ENCODE results near the gene ENG.
"Not testable (repeated sequence)": the region's sequence is repeated elsewhere in the genome, so short reads cannot be mapped to it uniquely, and the experiment has no call there.

Gene ENG

DNA sequence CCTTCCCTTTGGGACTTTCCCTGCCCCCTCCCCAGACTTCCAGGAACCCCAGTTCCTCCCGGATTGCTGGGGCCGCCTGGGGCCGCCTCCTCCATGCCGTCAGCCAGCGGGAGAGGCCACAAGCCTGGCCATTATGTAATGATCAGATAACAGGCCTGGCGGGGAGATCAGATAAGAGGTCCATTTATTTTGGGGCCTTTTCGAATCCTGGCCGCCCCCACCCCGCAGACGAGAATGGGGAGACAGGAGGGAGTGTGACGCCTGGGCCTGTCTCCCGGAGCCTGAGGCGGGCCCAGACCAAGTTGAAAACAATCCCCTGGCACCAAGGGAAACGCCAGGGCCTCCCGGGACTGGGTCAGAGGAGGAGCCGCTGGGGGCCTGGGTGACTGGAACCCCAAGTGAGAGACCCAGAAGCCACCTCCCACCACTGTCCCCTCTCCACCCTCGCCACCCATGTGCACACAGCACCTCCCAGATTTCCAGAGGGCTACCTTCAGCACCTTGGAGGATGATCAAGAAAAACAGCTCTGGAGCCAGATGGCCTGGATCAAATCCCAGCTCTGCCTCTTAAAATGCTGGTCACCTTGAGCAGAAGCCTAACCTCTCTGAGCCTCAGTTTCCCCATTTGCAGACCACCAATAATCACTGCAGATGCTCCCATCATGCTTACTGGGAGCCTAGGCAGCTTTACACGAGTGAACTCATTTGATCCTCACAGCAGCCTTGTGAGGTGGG is 7.8 kb downstream of the ENG start:
- DNase-seq (ENCODE audit: low read depth in 2 of 3, low spot score in 2 of 3) = no peak

DNA sequence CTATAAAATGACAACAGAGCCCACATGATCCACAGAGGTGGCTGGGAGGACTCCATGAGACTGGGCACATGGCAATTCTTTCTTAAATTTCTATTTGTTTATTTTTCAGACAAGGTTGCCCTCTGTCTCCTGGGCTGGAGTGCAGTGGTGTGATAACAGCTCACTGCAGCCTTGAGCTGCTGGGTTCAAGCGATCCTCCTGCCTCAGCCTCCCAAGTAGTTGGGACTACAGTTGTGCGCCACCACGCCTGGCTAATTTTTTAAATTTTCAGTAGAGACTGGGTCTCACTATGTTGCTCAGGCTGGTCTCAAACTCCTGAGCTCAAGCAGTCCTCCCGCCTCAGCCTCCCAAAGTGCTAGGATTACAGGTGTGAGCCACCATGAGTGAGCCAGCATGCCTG is 8.8 kb downstream of the ENG start:
- not testable (repeated sequence) for DNase-seq (ENCODE audit: low read depth in 2 of 3, low spot score in 2 of 3)

DNA sequence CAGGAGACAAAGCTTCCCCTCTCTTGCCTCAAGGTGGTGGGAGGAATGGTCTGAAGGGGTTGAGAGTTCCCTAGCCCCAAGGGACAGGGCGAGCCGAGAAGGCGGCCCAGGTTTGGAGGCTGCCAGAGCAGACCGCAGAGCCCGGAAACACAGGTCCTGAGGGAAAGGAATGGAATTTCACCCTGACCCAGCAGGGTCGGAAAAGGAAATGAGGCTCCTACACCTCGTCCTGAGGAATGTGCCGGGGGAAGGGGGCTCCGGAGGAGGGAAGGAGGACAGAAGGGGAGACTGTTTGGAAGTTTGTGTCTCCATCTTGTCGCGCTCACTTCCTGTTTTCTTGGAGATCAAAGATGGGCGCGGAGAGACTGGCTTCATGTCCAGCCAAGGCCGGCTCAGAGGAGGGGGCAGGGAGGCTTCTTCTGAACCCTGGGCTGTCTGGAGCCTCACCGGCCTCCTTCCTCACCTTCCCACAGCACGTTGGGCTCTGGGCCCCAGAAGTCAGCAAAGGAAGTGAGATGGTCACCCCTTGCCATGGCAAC is 9.6 kb downstream of the ENG start:
- no peak for DNase-seq (ENCODE audit: low read depth in 2 of 3, low spot score in 2 of 3)

DNA sequence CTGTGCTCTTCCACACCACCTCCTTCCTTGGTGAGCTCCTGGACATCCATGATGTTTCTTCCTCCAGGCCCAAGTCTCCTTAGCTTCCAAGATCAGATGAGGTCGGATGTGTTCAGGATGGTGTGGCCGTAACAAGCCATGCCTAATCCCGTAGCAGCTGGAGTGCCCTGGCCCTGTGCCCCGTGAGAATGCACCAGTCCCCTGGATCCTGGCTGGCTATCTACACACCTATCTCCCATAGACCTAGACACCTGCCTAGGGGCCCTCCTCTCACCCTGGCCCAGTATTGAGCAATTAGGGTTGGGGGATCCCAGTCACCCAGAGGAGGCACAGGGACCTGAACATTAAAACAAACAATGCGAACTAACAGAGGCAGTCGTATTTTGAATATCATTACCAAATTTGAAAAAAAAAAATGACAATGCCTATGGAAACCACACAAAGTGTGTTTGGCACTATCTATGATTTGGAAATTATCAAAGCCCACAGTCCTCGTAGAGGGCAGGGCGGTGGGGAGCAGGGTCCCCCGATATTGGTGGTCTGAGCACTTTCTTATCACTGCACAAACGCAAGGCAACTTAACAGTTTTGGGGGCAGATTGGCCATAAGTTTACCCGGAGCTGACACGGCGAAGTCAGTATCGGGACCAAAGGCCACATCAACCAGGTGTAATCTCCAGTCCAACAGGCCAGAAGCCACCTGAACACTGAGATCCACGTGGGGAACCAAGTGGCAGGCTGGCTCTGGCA is 13.2 kb downstream of the ENG start:
- no peak for DNase-seq (ENCODE audit: low read depth in 2 of 3, low spot score in 2 of 3)

DNA sequence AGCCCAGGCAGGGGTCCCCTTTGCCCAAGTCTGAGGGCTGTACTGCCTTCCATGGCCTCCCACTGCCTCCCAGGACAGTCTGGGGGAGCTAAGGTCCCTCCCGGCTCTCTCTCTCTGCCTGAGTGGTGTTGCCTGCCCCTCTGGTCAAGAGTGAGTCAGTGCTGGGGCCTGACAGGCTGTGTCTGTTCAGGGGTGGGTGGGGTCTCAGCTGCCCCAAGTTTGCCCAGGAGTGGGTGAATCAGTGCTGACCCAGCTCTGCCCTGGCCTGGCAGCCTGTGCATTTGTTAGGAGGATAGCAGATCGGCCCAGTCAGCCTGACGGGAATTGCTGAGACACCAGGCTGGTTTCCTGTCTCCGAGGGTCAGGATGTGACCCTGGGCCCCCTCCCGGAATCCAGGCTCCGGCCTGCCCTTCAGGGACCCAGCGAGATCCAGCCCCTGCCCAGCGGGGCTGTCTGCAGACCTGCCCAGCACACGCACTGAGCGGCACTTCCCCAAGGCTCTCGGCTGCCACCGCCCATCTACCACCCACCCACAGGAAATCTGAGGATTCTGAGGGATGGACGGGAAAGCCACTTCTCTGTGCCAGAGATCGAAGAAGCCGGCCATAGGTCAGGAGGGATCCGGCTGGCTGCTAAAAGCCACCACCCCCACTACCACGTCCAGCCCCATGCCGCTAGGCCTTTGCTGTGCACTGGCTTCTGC is 15.9 kb downstream of the ENG start:
- DNase-seq (ENCODE audit: low read depth in 2 of 3, low spot score in 2 of 3) = no peak

DNA sequence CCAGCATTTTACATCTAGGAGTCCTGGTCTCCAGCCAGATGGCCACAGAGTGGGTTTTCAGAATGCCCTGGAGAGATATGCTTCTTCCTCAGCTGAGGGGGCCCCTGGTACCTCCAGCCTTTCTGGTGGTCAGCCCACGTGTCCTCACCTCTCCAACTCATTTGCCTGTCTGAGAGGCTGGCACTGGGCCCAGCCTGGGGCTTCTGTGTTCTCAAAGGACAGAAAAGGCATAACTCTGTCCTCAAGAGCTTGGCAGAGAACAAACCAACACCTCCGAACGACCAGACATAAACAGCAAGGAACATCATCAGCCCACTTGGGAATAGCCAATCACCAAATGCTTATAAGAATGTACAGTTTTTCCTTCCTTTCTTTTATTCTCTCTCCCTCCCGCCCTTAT is 17.1 kb downstream of the ENG start:
- DNase-seq (ENCODE audit: low read depth in 2 of 3, low spot score in 2 of 3) = no peak

DNA sequence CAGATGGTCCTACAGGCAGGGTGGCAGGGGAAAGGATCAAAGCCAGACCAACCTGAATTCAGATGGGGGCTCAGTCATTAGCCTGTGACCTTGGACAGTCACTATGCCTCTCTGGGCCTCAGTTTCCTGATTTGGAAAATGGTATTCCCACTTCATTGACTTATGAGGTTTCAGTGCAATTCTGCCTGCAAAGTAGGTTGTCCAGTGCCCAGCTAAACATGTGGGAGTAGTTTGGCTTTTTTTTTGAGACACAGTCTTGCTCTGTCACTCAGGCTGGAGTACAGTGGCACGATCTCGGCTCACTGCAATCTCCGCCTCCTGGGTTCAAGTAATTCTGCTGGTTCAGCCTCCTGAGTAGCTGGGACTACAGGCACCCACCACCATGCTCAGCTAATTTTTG is 17.9 kb downstream of the ENG start:
- not testable (repeated sequence) for DNase-seq (ENCODE audit: low read depth in 2 of 3, low spot score in 2 of 3)

DNA sequence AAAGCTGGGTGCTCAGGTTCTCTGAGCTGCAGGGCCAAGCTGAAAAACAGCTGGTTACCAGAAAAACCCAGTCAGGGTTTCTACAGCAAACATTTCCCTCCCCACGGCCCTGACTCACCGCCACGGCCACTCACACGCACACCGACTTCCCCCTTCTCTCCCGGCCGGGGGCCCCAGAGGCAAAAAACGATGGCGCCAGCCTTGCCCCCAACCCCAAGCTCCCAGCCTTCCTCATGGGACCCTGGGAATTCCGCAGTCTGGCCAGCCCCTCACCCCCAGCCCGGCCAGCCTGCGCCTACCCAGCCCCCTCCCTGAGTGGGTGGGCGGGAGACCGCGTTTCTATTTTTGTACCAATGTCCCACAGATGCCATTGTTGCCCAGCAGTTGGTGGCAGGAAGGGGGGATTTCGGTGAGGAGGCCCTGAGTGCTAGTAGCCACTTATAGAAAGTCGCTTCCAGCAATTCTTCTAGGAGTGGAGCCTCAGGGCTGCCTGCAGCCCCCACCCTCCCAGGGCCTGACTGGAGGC is 18.4 kb downstream of the ENG start:
- no peak for DNase-seq (ENCODE audit: low read depth in 2 of 3, low spot score in 2 of 3)

DNA sequence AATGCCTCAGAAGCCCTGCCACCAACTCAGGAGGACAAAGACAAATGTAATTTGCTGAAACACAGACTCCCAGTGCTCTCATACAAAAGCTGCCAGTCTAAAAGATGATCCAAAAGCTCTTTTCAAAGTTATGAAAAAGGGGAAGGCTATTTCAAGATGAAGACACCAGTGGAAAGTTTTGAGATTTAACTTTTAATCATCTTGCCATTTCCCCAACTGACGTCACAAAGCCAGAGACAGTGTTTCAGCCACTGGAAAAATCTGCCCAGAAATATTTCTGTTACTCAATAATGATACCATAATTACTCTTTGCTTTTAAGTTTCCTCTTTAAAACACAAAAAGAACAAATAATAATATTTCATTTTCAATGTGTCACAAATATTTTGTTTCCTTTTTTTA is 20.9 kb downstream of the ENG start:
- DNase-seq (ENCODE audit: low read depth in 2 of 3, low spot score in 2 of 3) = no peak

DNA sequence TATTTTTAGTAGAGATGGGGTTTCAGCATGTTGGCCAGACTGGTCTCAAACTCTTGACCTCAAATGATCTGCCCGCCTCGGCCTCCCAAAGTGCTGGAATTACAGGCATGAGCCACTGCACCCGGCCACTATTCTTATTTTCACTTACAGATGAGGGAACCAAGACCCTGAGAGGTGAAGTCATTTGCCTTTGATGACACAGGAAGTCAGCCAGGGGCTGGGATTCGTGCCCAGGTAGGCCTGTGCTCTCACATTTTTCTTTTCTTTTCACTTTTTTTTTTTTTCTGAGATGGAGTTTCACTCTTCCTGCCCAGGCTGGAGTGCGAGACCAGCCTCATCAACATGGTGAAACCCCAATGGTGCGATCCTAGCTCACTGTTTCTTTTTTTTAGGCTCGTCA is 22.2 kb downstream of the ENG start:
- no peak for DNase-seq (ENCODE audit: low read depth in 2 of 3, low spot score in 2 of 3)

DNA sequence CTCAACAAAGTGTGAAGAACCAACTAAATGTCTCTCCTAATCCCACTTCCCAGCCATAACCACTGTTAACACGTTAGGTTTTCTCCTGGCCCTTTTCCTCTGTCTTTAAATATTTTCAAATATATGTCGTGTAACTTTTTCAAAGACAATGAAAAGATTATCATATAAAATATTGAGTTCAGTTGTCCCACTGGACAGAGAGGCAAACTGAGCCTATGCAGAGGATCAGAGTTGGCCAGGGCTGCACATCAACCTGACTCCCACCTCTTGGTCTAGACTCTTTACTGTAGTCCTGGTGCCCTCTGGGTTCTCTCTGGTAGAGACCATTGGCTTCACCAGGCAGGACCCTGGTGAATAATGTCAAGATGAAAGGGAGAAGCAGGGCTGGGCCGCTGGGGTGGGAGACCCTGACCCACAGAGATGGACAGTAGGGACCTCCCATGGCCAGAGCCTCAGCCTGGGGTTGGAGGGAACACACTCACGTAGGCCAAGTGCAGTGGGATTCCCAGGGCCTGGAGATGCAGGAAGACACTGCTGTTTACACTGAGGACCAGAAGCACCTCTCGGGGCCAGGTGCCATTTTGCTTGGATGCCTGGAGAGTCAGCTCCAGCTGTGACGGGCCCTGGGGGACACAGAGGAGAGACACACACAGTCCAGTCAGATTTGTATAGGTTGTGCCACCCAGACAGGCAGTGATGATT is 25.1 kb downstream of the ENG start:
- DNase-seq (ENCODE audit: low read depth in 2 of 3, low spot score in 2 of 3) = no peak

DNA sequence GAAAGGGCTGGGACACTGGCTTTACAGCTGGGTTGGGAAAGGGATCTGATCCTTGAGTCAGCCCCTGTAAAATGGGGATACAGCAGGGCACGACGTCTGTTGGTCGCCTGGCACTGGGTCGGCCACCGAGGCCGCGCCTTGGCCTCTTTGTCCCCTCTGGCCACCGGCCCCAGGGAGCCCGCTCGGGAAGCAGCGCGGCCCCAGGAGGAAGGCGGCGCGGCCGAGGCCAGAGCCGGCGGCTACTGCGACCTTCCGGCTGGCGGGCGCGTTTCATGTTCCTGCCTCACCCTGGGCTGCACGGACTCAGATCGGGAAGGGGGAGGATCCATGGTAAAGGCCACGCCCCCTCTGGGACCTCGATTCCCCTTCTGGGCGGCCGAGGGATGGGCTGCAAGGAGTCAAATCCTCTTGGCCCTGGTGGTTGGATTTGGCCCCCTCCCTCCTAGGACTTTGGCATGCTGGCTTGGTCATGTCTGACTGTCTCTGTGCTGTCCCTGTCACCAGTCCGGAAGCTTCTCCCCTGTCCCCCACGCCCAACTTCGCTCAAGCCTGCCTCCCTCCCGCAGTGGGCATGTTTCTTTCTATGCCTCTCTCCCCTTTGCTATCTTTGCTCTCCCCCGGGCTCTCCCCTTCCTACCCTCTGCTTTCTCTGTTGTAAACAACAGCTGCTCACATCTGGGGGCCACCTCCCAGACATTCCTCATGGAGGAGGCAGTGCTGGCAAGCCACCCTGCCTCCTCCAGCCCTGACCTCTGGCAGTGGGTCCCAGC is 26.0 kb downstream of the ENG start:
- no peak for DNase-seq (ENCODE audit: low read depth in 2 of 3, low spot score in 2 of 3)

DNA sequence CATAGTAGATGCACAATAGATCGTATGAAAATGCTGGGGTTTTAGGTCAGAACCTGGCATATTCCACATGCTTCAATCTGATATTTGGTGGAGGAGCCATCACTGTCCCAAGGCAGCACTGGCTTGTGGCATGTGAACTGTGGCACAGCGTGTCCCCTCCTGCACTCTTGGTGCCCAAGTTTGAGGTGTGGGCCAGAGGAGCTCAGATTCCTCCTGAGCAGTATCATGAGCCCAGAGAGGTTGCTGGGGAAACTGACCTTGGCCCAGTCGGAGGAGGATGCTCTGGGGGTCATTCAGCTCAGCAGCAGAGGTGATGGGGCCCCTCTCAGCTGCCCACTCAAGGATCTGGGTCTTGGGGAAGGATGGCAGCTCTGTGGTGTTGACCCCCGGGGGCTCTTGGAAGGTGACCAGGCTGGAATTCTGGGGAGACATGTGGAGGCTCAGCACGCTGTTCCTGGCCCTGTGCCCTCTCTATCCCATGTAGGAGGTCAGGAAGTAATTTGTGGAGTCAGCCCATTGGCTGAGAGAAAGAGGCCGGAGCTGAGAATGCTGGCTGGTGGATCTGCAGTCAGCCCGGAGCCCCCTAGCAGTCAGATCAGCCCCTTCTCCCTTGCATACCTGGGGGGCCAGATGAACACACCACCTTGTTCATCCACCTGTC is 28.1 kb downstream of the ENG start:
- no peak for DNase-seq (ENCODE audit: low read depth in 2 of 3, low spot score in 2 of 3)

DNA sequence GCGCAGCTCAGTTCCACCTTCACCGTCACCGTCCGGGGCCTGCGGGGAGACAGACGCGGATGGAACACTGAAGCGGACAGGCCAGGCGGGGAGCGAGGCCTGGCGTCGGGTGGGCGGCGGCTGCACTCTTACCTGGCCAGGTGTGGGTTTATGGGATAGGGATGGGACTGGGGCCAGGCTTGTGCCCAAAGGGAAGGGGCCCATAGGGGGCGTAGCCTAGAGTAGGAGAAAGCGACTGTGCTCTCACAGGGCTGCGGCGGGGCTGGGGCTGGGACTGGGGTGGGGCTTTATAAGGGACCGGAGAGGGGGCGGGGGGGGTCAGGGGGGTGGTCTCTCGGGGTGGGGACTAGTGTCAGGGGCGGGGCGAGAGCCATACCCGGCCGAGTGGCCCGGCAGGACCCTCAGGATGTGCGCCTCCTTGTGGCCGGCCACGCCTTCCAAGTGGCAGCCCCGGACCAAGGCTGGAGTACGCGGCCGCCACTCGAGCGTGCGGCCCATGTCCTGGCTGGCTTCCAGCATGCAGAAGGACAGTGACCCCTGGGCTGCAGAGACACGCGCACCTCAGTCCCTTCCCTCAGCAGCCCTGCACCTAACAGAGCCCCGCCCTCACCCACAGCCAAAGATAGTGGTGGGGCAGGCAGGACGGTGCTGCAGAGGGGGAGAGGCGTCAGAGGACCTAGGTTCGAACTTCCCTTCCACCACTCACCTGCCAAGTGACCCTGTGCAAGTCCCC is 29.0 kb downstream of the ENG start:
- no peak for DNase-seq (ENCODE audit: low read depth in 2 of 3, low spot score in 2 of 3)

DNA sequence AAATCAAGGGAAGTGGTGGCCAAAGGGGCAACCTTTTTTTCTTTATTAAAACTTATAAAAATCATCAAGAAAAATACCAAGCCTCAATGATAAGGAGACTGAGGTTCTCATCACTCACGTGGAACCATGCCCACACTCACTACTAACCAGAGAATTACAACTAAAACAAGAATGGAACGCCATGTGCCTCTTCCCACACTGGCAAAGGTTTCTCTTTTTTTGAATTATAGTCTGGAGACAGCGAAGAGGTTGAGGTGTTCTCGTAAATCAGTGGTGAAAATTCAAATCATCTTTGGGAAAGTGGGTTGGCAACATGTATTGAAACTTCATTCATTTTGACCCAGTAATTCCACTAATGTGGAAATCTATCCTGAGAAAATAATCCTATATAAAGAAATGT is 32.4 kb downstream of the ENG start:
- no peak for DNase-seq (ENCODE audit: low read depth in 2 of 3, low spot score in 2 of 3)

DNA sequence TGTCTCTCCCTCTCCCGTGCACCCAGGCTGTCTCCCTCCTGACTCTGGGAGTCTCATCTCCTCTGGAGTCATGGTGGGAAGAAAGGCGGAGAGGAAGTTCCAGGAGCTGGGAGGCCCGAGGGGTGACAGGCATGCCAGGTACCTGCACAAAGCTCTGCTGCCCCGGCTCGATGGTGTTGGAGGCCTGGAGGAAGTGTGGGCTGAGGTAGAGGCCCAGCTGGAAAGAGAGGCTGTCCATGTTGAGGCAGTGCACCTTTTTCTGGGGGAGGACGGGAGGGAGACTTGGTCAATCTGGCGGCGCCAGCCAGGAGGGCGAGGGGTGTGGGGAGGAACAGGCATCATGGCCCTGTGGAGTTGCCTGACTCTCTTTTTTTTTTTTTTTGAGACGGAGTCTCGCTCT is 35.9 kb downstream of the ENG start:
- no peak for DNase-seq (ENCODE audit: low read depth in 2 of 3, low spot score in 2 of 3)

DNA sequence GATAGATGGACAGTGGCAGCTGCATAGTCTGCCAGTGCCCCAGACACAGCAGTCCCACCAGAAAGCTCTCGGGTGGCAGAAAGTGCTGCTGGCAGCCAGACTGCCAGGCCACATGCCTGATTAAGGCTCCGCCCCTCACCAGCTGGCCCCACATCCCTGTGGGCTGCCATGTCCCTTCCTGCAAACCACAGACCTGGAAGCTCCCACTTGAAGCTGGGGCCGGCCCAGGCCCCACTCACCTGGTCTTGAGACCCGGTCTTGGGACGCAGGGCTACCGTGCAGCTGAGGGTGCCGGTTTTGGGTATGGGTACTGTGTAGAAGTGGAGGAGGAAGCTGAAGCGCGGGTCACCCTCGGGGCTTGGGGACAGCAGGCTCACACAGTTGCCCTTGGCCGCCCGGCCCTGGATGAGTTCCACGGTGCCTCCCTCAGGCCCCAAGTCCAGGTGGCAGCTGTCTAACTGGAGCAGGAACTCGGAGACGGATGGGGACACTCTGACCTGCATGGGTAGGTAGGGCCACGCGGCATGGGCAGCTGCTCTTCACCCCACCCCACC is 36.5 kb downstream of the ENG start:
- DNase-seq (ENCODE audit: low read depth in 2 of 3, low spot score in 2 of 3) = no peak

DNA sequence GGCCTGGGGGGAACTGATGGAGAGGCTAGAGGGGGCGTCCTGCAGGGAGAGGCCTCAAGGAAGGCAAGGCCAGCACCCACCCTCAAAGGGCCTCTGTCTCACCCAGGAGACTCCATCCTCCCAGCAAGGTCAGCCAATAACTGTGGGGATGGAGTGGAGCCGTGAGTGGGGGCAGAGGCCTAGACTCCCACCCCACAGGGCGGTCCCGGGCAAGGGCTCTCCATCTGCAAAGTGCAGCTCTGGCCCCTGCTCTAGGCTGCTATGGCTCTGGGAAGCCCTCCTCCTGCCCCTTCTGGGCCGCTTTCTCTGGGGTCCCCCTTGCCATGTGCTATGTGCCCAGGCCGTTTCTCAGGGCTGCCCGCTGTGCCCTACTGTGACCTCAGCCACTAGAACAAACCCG is 37.7 kb downstream of the ENG start:
- DNase-seq (ENCODE audit: low read depth in 2 of 3, low spot score in 2 of 3) = no peak

DNA sequence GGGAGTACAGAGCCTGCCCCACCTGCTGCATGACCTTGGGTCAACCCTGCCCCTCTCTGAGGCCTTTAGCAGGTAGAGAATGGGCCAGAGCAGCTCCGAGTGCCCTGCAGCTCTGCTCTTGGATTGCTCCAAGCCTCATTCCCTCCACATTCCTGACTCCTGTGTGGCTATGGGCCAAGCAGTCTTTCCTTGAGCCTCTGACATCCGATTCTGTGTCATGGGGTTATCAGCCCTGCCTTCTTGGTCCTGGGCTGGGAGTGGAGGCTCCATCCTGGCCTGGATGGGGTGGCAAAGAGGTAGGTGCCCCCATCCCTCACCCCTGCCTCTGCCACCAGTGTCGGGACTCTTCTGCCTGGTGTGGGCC is 38.1 kb downstream of the ENG start:
- DNase-seq (ENCODE audit: low read depth in 2 of 3, low spot score in 2 of 3) = no peak

Measured in activated CD8-positive, alpha-beta memory T cell treated with anti-CD3 and anti-CD28 coated beads for 48 hours (primary cell).